CD14-positive monocyte (primary cell): Measurements from ENCODE around the gene PTGDS. TPM values are rescaled to one million over a fixed set of nuclear protein-coding genes. Genes with fewer than 3 reads are reported as not detected.

Source experiments
- DNase-seq, 3 donors: peaks; one replicate each; pipeline ENCODE4 v3.0.0-alpha.2; 2011 to 2022
- H2AFZ ChIP-seq: 2 replicates; pipeline ENCODE4 v1.6.0; 2012; ENCODE audit warnings: mild to moderate bottlenecking, low read depth, low read length, inconsistent platforms; ENCODE audit not compliant: insufficient read depth, poor library complexity, severe bottlenecking
- H3K27ac ChIP-seq, 2 donors: 1 replicate in 1 of 2; 2 replicates in 1 of 2; pipeline ENCODE4 v1.5.1; 2012 to 2013; ENCODE audit warnings: low read length in 2 of 2, control low read depth in 1 of 2, inconsistent platforms in 1 of 2, low read depth in 1 of 2, mild to moderate bottlenecking in 1 of 2
- H3K27me3 ChIP-seq, 2 donors: one replicate each; pipeline versions ENCODE4 v1.6.0 to v1.6.1; 2011 to 2013; ENCODE audit warnings: low read length in 2 of 2; ENCODE audit not compliant: control insufficient read depth in 2 of 2, insufficient read depth in 2 of 2
- H3K36me3 ChIP-seq, 2 donors: replicated peaks in 1 of 2; 1 replicate in 1 of 2; 2 replicates in 1 of 2; pipeline versions ENCODE4 v1.5.1 to v1.6.1; 2012 to 2013; ENCODE audit warnings: low read length in 2 of 2, control low read depth in 1 of 2, inconsistent platforms in 1 of 2, mild to moderate bottlenecking in 1 of 2; ENCODE audit not compliant: insufficient read depth in 2 of 2, control insufficient read depth in 1 of 2
- H3K4me1 ChIP-seq, 2 donors: 1 replicate in 1 of 2; 2 replicates in 1 of 2; pipeline versions ENCODE4 v1.5.1 to v1.6.1; 2012 to 2013; ENCODE audit warnings: low read length in 2 of 2, control low read depth in 1 of 2, inconsistent platforms in 1 of 2, mild to moderate bottlenecking in 1 of 2, moderate library complexity in 1 of 2; ENCODE audit not compliant: insufficient read depth in 2 of 2, control insufficient read depth in 1 of 2
- H3K4me2 ChIP-seq: replicated peaks from 2 replicates; pipeline ENCODE3; 2012; ENCODE audit warnings: low read length, moderate library complexity, mild to moderate bottlenecking; ENCODE audit not compliant: poor library complexity, severe bottlenecking; ENCODE audit errors: extremely low read depth
- H3K4me3 ChIP-seq, 3 experiments: fragments of 200-600 bp in 1 of 3; sonication (generic) in 1 of 3; replicated peaks in 1 of 3; 1 replicate in 2 of 3; 2 replicates in 1 of 3; pipeline ENCODE4 v1.5.1; 2011 to 2013; ENCODE audit warnings: low read length in 3 of 3, mild to moderate bottlenecking in 3 of 3, control low read depth in 2 of 3, low read depth in 2 of 3, inconsistent platforms in 1 of 3, moderate library complexity in 1 of 3
- H3K79me2 ChIP-seq: 2 replicates; pipeline ENCODE4 v1.6.0; 2012; ENCODE audit warnings: mild to moderate bottlenecking, control low read depth, inconsistent platforms, low read length, moderate library complexity; ENCODE audit not compliant: insufficient read depth
- H3K9ac ChIP-seq: 2 replicates; pipeline ENCODE4 v1.6.0; 2017; ENCODE audit warnings: low read length, mild to moderate bottlenecking; ENCODE audit not compliant: insufficient read depth, poor library complexity, severe bottlenecking
- H3K9me3 ChIP-seq, 2 donors: replicated peaks in 1 of 2; 1 replicate in 1 of 2; 2 replicates in 1 of 2; pipeline versions ENCODE4 v1.5.1 to v1.6.1; 2012 to 2013; ENCODE audit warnings: low read length in 2 of 2, control low read depth in 1 of 2; ENCODE audit not compliant: control insufficient read depth in 1 of 2, insufficient read depth in 1 of 2
- H4K20me1 ChIP-seq: 2 replicates; pipeline ENCODE4 v1.6.0; 2012; ENCODE audit warnings: mild to moderate bottlenecking, low read length, control low read depth, moderate library complexity; ENCODE audit not compliant: insufficient read depth
- H3K27ac Mint-ChIP-seq, 7 donors: one replicate each; pipeline ENCODE4 v1.8.0; 2020; ENCODE audit warnings: mild to moderate bottlenecking in 7 of 7, mixed read lengths in 7 of 7, moderate library complexity in 6 of 7, inconsistent platforms in 2 of 7
- H3K27me3 Mint-ChIP-seq, 3 donors: one replicate each; pipeline ENCODE4 v1.8.0; 2021 to 2022; ENCODE audit warnings: low read depth in 3 of 3, mild to moderate bottlenecking in 3 of 3, mixed read lengths in 3 of 3, moderate library complexity in 3 of 3, inconsistent platforms in 1 of 3
- H3K36me3 Mint-ChIP-seq, 2 donors: one replicate each; pipeline ENCODE4 v1.8.0; 2020; ENCODE audit warnings: mixed read lengths in 2 of 2, inconsistent platforms in 1 of 2, mild to moderate bottlenecking in 1 of 2
- H3K4me1 Mint-ChIP-seq: one replicate; pipeline ENCODE4 v1.8.0; 2020; ENCODE audit warnings: mild to moderate bottlenecking, mixed read lengths
- H3K4me3 Mint-ChIP-seq, 2 donors: one replicate each; pipeline ENCODE4 v1.8.0; 2020; ENCODE audit warnings: mild to moderate bottlenecking in 2 of 2, mixed read lengths in 2 of 2, moderate library complexity in 1 of 2
- H3K9me3 Mint-ChIP-seq, 7 donors: one replicate each; pipeline ENCODE4 v1.8.0; 2020 to 2022; ENCODE audit warnings: mixed read lengths in 7 of 7, mild to moderate bottlenecking in 6 of 7, moderate library complexity in 6 of 7, inconsistent platforms in 2 of 7
- WGBS: methylation state at CpG from one replicate; pipeline ENCODE4 v1.1.5; 2013; ENCODE audit warnings: missing lambda C conversion rate; ENCODE audit not compliant: insufficient coverage; 5-methylcytosine and 5-hydroxymethylcytosine counted together
- intact Hi-C, 2 donors: fragments of 100-400 bp; cut with micrococcal nuclease; formaldehyde crosslinking; loops; one replicate each; pipeline versions ENCODE4 v1.15.0 to v1.15.1; 2023
- polyA plus RNA-seq, 3 donors: library from polyadenylated mRNA; depleted of rRNA in 1 of 3; unstranded in 2 of 3; stranded (reverse) in 1 of 3; fragments of 300-500 nt in 2 of 3; fragments of >200 nt in 1 of 3; fragmentation: Illumina TruSeq in 2 of 3; gene quantifications; 1 replicate in 2 of 3; 2 replicates in 1 of 3; pipeline ENCODE4 v1.2.3, GENCODE V29; 2012 to 2021
- TF ChIP-seq, protein P1 (sequence below): fragments of 200-600 bp; IDR thresholded peaks from one replicate; pipeline ENCODE4 v1.8.0; 2022; ENCODE audit warnings: antibody characterized with exemption, mild to moderate bottlenecking

PTGDS gene
- polyA plus RNA-seq, 3 donors = 0.34 to 1.5 TPM; not detected in 1

DNA sequence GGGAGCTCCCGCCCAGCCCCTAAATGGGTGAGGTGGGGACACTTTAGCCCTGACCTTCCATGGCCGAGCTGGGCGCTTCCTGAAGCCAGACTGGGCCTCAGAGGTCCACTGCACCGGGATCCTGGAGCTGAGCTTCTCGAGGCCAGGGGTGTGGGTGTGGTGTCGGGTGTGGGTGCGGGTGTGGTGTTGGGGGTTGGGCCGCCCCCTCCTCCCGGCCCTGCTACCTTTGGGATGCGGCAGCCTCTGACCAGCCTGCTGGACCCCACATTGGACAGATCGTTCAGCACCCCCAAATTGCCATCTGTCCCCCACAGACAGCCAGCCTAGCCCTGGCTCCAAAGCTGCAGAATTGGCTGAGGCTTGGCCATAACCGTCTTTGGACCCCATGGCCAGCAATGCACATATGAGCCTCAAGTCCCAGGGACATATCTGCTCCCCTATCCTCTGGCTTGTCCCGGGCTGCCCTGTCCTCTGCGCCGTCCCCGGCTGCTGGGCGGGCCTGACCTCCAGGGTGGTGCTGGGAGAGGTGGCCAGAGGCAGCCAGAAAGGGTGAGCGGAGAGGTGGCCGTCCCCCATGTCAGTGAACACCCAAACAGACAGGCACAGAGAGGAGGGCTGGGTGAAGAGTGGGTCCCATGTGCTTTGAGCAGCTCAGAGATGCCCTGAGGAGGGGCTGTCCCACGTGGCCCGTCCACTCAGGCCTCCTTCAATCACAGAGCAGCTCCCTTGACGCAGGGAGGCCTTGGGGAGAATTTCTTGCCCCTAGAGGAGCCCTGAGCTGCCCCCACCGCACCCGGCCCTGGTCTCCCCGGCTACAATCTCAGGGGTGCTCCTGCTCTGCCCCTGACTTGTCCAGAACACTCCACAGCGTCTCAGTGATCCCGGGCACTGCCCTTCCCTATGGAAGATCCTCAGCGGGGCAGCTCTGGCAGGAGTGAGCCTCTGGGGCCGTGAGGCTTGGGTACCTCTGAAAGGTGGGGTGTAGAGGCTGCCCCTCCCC is 3.4 kb upstream of the PTGDS start:
- H3K4me3 Mint-ChIP-seq = no peak overlapping the region
- H3K36me3 ChIP-seq = no peaks in the 10 kb centered on the region
- H3K9me3 Mint-ChIP-seq = peaks cover 0 to 1% (median 0%) of the 10 kb centered on the region in 7 donors
- intact Hi-C loops = no loop called here
- H3K9me3 ChIP-seq = no peaks in the 10 kb centered on the region
- peaks cover 19% of the 10 kb centered on the region for H3K4me1 Mint-ChIP-seq
- H3K4me1 ChIP-seq = peaks cover 22 to 35% of the 10 kb centered on the region in 2 donors
- 91% methylated on average over 19 of the region's 29 CpGs for WGBS
- DNase-seq = no peak
- peaks cover 12 to 42% (median 17%) of the 10 kb centered on the region in 3 donors for H3K27me3 Mint-ChIP-seq
- H2AFZ ChIP-seq = no peak overlapping the region
- no peak overlapping the region for H3K27ac Mint-ChIP-seq
- no peaks in the 10 kb centered on the region for H3K36me3 Mint-ChIP-seq
- TF ChIP-seq, protein P1, sequence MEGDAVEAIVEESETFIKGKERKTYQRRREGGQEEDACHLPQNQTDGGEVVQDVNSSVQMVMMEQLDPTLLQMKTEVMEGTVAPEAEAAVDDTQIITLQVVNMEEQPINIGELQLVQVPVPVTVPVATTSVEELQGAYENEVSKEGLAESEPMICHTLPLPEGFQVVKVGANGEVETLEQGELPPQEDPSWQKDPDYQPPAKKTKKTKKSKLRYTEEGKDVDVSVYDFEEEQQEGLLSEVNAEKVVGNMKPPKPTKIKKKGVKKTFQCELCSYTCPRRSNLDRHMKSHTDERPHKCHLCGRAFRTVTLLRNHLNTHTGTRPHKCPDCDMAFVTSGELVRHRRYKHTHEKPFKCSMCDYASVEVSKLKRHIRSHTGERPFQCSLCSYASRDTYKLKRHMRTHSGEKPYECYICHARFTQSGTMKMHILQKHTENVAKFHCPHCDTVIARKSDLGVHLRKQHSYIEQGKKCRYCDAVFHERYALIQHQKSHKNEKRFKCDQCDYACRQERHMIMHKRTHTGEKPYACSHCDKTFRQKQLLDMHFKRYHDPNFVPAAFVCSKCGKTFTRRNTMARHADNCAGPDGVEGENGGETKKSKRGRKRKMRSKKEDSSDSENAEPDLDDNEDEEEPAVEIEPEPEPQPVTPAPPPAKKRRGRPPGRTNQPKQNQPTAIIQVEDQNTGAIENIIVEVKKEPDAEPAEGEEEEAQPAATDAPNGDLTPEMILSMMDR = no peak
- no peak overlapping the region for H3K9ac ChIP-seq
- no peak overlapping the region for H3K27ac ChIP-seq
- H4K20me1 ChIP-seq = no peaks in the 10 kb centered on the region
- no peak overlapping the region for H3K4me2 ChIP-seq
- peaks cover 0 to 20% of the 10 kb centered on the region in 2 donors for H3K27me3 ChIP-seq
- no peaks in the 10 kb centered on the region for H3K79me2 ChIP-seq
- H3K4me3 ChIP-seq = no peak overlapping the region

DNA sequence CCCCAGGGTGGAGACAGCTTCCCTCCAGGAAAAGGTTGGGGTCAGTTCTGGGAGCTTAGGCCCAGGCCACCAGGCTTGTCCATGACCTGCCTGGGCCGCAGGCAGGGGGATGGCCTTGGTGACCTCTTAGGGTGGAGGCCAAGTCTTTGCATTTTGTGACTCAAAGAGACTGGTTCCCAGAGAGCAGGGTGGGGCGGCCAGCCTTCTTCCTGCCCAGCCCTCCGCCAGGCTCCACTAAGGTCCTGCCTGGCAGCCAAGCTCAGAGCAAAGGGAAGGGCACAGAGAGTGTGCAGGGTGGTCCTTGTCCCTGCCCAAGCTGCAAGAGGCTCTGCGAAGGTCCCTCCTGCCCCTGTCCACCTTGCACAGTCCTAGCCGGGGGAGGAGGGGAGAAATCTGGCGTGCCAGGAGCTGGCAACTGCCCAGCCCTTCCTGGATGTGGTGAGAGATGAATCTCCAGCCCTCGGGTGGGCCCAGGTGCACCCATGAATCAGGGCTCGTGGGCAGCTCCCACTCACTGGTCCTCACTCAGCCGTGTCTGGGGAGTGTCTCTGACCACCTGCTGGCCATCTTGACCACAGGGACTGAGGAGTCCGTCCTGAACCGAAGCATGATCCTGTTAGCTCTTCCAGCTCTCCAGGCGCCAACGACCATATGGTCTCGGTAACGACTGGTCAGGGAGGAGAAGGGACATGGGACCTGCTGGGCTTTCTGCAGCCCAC is 2.3 kb upstream of the PTGDS start:
- H2AFZ ChIP-seq = peak overlapping the region; percentile 44
- peaks cover 22 to 35% of the 10 kb centered on the region in 2 donors for H3K4me1 ChIP-seq
- no peaks in the 10 kb centered on the region for H3K79me2 ChIP-seq
- peak in 2 of 3 donors; percentile 25 to 29 for DNase-seq
- Mint-ChIP-seq H3K36me3 (no peaks in the 10 kb centered on the region), H3K9me3 (peaks cover 0 to 2% (median 0%) of the 10 kb centered on the region in 7 donors), H3K4me3 (peak overlapping the region; percentile 20 to 70), H3K4me1 (peaks cover 19% of the 10 kb centered on the region), H3K27me3 (peaks cover 12 to 44% (median 21%) of the 10 kb centered on the region in 3 donors), H3K27ac (peak overlapping the region in 2 of 7 donors; percentile 26 to 30)
- WGBS = 31% methylated on average over 11 of the region's 15 CpGs
- intact Hi-C loops = no loop called here
- H3K36me3 ChIP-seq = no peaks in the 10 kb centered on the region
- TF ChIP-seq, protein P1 = no peak
- peak overlapping the region in 1 of 3 experiments; percentile 37 for H3K4me3 ChIP-seq
- H3K27ac ChIP-seq = no peak overlapping the region
- H3K9me3 ChIP-seq = no peaks in the 10 kb centered on the region
- H3K9ac ChIP-seq = peak overlapping the region; percentile 39
- peak overlapping the region; percentile 37 for H3K4me2 ChIP-seq
- H3K27me3 ChIP-seq = peaks cover 0 to 20% of the 10 kb centered on the region in 2 donors
- no peaks in the 10 kb centered on the region for H4K20me1 ChIP-seq
